ENCODE measurements around the gene MCTP1.
"Not testable (repeated sequence)": the region's sequence is repeated elsewhere in the genome, so short reads cannot be mapped to it uniquely, and the experiment has no call there.

Gene MCTP1

DNA sequence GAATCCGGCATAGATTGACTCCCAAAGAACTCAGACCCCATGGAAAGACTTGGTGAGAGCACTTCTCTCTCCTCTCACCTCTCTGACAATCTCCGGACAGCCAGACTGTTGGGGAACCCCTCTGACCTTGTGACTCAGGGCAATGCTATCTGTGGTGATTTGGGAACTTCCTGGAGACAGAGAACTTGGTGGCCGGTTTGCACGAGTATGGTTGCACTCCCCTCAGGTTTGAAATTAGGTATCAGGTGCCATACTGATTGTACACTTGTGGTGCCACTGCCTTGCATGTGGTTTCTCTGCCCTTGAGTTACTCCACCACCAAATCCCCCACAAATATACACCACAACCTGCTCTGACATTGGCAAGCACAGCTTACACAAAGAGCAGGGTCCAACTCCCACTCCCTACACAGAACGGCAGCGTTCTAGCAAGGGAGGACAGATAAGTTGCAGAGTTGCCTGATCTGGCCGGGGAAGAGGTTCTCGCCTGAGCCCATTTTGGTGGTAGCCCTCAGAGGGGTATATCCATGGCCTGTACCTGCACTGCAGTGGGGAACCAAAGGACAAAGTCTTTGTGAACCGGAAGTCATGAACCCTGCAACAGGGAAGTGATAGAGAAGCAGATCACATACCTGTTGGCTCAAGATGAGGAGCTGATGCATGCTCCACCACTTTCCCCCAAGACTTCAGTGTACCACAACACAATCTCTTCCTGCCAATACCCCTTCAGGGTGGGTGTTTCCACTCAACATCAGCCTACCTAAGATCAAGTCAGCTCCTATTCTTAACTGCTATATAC is 255.1 kb downstream of the MCTP1 start:
- DNase-seq (ENCODE audit: low read depth in 2 of 2): no peak

DNA sequence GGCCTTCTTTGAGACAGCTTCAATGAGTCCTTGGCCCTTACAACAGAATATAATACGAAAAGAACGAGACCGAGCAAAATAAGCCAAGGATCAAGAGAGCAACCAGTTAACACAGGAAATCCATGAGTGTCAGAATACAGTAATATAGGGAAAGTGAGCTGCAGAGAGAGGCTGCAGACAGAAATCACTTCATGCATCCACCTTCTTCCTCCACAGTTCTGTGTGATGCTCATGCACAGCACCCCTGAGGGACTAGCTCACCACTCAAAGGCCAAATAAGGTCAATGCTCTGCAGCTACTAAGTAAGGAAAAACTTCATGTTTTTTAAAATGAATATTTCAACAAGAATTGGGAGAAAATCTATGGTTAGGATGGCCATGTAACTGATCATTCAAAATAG is 257.1 kb downstream of the MCTP1 start:
- no peak for DNase-seq (ENCODE audit: low read depth in 2 of 2)

DNA sequence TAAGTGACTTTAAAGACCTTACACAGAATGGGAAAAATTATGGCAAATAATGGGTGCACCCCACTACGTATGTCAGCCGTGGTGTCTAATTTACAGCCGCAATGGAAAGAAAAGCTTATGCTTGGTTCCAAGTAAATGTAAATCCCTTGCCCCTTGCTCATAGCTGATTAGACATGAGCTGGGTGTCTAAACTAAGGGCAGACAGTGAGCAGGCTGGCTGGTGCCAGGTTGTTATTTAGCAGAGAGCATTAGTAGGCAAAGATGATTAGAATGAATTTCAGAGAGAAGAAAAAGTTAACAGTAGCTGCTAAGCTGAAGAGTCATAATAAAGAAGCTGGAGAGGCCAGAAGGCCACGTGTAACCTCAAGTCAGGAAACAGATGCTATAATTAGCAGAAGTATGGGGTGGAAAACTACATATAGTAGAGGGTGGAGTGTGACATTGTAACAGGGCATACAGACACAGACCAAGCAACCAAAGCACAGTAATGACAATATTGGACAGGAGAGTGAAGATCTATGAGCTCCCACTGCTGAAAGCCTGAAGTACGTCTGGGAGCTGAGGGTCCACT is 257.7 kb downstream of the MCTP1 start:
- no peak for DNase-seq (ENCODE audit: low read depth in 2 of 2)

DNA sequence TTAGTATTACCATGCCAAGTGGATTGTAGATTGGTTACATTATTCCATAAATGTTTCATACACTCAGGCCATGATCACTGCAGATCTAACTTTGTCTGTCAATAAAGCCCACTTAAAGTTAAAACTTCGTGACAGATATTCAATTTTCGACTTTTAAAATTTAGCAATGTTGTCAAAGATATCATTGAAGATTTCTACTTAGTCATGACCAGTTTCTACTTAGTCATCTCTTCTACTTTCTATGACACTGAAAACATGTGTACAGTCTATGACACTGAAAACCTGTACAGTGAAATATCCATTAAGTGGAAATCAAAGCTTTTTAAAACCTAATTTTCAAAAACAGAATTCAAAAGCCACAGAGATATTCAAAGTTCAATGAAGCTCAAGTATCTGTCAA is 258.2 kb downstream of the MCTP1 start:
- DNase-seq (ENCODE audit: low read depth in 2 of 2): no peak

DNA sequence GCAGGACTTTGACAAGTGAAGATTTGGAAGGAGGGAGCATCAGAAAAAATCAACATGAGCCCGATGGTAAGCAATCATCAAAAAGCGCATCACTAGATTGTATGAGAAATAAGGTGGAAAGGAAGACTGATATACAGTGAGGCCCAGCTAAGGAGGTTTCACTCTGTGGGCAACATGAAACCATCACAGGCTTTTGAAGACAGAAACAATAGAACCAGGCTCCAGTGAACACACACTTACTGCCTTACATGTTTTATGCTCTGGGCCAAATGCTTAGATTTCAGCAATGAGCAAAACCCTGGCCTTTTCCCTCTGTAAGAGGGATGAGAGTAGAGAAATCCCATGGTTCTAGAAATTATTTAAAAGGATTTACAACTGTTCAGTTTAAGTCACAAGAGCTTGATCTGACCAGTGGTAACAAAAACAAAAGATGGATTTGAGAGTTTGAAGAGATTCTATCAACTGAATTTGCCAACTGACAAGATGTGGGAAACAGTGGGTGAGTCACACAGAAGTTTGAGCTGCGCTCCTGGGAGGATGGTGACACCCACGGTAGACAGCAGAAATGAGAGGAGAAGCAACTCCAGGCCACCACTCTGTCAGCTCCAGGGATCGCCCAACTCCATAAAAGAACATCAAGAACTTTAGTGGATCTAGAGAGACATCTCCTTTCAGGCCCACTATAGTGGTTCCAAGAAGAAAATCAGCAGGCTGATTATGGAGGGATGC is 261.8 kb downstream of the MCTP1 start:
- DNase-seq (ENCODE audit: low read depth in 2 of 2): no peak

DNA sequence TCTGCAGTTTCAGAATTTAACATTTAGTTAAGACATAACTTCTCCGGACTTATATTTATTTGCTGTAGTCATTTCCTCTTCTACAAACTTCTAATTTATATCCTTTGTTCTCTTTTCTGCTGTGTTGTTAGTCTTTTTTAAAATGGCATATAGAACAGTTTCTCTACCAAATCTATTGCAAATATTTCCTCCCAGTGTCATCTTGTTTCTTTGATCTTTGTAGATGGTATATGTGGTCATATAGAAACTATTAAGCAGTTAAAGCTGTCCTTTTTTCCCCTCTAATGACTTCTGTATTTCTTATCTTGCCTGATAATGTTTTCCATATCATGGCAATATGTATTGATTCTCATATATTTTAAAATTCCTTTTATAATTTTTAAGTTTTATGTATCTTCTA is 264.5 kb downstream of the MCTP1 start:
- DNase-seq (ENCODE audit: low read depth in 2 of 2): no peak

DNA sequence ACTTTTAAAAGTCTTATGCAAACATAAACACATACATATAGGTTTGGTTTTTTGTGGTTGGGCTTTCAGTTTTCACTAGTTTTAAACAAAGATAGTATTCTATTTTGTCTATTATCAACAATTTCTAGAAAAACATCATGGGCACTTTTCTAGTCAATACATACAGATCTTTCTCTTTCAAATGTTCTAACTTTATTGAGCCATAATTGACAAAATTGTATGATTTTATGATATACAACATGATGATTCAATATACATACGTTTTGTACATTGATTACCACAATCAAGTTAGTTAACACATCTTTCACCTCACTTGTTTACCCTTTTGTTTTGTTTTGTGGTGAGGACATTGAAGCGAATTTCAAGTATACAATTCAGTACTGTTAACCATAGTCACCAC is 265.9 kb downstream of the MCTP1 start:
- DNase-seq (ENCODE audit: low read depth in 2 of 2): no peak

DNA sequence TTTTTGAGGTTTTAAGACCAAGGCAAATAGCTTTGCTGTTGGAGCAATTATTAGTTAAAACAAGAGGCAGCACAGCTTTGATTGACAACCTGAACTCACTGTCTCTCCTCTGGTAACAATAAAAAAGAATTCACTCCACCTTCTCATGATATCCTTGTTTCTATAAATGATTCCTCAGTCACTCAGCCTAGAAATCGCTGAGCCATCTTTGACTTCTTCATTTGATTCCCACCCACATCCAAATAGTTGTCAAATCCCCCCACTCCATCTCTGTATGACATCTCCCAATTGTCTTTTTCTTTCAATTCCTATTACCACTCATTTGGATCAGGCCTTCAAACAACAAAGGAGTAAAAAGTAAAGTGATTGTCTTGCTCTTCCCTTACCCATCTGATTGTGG is 266.4 kb downstream of the MCTP1 start:
- no peak for DNase-seq (ENCODE audit: low read depth in 2 of 2)

DNA sequence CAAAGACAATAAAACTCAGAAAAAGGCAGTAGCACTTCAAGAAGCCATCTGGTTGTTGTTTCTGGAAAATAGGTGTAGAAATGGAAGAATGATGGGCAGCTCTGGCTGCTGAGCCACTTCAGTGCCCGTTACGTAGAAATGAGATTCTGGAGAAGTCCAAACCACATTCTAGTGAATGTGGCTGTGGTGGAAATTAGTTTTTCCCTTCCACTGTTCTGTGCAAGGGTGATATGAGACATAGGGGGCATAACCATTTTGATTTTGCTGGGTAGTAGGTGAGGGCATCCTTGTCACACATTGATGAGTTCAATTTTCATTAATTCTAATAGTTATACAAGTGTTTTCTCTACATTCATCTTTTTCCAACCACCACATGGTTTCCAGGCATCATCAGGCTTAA is 275.1 kb downstream of the MCTP1 start:
- no peak for DNase-seq (ENCODE audit: low read depth in 2 of 2)

DNA sequence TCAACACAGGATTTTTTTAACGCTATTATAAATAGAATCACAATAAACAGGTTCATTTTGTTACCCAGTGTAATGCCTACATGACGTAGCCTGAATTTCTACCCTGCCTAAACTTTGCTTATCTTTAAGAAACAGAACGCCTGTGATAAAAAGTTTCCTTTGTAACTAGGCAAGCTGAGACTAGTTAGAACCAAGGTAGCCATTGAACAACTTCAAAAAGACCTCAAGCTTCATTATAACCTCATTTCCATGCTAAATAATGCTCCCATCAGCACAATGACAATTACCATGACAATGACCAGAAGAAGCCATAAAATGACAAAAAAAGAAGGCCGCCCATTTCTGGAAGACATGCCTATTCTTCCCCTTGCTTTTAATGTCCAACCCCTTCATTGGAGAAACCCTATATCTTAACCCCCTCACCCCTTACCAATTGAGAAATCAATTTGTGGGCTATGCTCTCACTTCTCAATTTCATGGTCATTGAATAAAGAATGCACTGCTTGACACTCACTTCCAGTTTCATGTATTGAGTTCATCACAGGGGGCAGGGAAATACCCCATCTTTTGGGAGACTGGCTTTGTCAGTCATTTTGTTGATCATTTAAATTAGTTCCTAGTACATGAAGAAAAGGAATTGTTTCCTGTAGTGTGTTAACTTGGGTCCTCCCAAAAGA is 276.8 kb downstream of the MCTP1 start:
- no peak for DNase-seq (ENCODE audit: low read depth in 2 of 2)

DNA sequence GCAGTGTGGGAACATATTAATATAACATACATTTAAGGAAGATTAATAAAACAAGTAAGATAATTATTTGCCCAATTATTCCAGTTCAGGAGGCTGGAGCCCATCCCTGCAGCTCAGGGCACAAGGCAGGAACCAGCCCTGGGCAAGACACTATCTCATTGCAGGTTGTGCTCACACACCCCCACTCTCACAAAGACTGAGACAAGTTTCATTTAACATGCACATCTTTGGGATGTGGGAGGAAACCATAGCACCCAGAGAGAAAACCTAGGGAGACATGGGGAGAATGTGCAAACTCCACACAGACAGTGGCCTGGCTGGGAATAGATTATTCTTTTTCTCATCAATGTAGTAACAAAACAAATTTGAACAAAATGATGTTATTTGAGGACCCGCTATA is 279.1 kb downstream of the MCTP1 start:
- DNase-seq (ENCODE audit: low read depth in 2 of 2): no peak

DNA sequence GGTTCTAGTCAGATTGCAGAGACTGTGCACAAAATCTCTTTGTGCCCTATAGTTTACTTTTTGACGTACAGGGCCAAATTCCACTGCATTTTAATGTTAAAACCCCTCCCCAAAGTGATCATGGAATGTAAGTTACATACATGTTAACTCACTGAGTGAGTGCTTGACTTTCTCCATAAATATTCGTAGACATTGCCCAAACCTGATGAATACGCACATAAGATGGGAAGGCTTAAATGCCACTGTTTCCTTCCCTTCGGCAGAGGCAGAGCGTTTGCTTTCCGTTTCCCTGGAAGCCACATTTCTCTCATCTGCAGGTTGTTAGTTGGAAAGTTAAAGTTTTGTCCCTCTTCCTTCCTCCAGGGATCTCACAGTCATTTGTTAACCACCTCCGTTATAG is 286.2 kb downstream of the MCTP1 start:
- no peak for DNase-seq (ENCODE audit: low read depth in 2 of 2)

DNA sequence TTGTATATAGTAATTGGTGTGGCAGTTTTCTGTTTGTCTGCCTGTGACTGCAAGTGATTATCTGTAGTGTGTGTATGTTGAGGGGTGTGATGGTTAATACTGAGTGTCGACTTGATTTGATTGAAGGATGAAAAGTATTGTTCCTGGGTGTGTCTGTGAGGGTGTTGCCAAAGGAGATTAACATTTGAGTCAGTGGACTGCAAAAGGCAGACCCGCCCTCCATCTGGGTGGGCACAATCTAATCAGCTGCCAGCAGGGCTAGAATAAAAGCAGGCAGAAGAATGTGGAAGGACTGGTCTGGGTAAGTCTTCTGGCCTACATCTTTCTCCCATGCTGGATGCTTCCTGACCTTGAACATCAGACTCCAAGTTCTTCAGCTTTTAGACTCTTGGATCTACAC is 290.4 kb downstream of the MCTP1 start:
- DNase-seq (ENCODE audit: low read depth in 2 of 2): not testable (repeated sequence)

DNA sequence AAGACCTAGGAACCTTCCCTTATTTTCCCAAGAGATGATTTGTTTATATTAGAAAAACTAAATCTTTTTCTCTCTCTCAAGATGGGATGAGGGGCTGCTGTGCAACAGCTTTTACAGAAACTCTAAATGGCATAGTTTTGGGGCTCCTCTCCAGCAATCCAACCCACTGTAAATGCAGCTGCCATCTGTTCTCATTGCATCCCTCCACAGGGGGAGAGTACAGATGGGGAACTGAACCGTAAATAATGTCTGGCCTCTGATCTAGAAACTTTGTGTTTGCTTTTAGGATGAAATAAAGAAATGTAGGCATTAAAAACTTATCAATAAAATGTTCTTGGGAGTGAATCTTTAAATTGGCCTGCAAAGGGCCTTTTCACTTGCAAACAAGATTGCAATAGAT is 291.4 kb downstream of the MCTP1 start:
- no peak for DNase-seq (ENCODE audit: low read depth in 2 of 2)

DNA sequence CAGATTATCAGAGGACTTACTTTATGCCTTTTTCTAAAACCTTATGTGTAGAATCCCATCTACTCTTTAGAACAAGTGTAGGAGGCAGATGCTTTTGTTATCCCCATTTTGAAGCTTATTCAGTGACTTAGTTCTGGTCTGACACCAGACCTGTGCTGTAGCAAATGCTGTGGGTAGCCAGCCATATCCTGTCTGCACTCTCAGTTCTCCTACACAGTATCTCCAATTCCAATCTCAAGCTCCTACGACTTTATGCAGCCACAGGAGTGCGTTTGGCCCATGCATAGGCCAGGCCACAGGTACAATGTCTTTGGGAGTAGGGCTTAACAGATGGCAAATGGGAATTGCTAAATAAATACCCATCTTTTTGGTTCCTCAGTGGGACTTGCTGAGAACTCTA is 292.6 kb downstream of the MCTP1 start:
- no peak for DNase-seq (ENCODE audit: low read depth in 2 of 2)

DNA sequence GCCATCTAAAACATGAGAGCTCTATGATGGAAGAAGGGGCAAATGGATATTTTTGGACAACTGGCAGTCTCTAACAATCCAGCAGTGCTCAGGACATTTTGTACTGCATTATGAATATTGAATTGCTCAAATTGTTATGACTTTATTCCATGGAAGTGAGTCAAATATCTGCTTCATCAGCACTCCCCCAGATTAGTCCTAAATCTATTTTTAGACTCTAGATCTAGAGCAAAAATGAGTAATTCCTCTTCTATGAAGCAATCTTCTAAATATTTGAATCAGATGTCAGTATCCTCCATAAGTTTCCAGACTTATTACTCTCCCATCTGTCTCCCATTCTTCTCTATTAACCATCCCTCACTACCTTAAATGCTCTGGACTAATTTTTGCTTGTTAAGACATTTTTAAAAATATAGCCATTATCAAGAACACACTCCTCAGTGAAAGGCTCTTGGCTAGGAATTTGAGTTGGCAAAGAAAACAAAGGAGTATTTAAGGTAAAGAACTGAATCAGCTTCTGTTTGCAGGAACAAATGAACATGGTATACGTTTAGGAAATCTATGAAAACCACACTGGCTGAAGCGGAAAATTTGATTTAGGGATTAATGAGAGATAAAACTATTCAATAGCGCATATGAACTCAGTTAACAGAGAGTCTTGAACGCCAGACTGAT is 300.9 kb downstream of the MCTP1 start:
- no peak for DNase-seq (ENCODE audit: low read depth in 2 of 2)

DNA sequence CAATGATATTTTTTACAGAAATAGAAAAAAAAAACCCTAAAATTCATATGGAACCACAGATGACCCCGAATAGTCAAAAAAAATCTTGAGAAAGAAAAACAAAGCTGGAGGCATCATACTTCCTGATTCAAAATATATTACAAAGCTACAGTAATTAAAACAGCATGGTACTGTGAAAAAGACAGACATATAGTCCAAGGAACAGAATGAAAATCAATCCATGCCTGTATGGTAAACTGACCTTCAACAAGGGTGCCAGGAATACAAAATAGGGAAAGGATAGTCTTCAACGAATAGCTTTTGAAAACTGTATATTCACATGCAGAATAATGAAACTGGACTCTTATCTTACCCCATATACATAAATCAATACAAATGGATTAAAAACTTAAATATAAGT is 307.5 kb downstream of the MCTP1 start:
- no peak for DNase-seq (ENCODE audit: low read depth in 2 of 2)

DNA sequence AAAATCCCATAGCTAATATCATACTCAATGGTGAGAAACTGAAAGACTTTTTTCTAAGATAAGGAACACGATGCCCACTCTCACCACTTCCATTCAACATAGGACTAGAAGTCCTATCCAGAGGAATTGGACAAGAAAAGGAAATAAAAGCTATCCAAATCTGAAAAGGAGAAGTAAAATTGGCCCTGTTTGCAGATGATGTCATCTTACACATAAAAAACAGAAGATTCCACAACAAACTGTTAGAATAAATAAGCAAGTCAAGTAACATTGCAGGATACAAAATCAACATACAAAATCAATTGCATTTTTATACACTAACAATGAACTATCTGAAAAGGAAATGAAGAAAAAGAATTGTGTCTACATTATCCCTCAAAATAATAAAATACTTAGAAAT is 308.0 kb downstream of the MCTP1 start:
- no peak for DNase-seq (ENCODE audit: low read depth in 2 of 2)

DNA sequence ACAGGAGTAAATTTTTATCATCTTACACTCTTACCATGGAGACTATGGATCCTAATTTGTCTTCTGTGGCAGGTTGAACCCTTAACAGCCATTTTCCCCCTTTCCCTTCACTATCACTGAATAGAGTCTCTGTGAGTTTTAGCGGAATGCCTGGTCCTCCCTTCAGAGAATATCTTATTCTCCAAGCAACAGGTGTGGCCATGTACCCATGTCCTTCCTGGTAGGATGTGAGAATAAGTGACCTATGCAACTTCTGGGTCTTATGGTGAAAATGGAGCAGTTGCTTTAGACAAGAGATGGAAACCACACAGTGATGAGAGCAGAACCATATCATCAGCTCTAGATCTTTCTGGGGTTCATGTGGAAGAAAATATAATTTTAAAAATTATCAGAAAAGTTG is 312.6 kb downstream of the MCTP1 start:
- DNase-seq (ENCODE audit: low read depth in 2 of 2): no peak

DNA sequence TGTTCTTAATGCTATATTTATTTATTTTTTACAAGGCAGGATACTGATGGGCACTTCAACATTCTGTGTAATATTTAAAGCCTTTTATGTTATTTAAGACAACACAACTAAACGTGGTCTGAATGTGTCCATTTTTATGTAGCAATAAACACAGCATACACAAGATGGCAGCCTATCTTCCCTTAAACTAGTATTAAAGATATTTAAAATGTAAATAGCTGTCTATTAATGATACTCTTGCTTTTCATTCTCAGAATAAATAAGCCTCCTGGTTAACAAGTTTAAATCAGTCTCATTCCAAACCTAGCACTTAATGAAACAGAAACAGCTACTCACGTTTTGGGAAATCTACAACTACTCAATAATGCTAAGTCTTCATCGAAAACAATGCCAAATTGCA is 315.7 kb downstream of the MCTP1 start:
- DNase-seq (ENCODE audit: low read depth in 2 of 2): no peak

DNA sequence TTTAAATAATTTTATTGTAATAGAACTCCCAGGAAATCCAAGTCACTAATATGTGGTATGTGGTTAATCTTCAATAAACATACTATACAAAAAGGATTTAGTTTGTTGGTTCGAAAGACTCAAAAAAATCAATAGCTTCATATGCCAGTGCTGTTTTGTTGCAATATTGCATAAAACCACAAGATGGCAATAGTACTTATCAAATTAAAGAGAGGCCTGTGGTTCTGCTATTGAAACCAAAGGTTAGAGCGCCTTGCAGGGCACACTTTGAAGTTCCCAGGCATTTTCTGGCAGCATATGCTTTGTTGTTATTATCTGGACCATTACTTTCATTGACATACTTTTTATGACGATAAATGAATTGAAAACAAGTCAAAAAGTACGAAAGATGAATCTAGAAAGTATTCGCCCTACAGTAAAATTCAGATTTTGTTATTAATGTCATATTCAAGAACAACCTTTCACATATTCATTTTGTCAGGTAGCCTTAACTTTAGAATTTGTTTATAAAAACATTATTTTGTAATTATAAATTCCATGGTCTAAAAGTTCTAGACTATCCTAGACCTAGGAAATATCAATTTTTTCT is 316.3 kb downstream of the MCTP1 start:
- peak in 1 of 2 donors; percentile 0 for DNase-seq (ENCODE audit: low read depth in 2 of 2)

DNA sequence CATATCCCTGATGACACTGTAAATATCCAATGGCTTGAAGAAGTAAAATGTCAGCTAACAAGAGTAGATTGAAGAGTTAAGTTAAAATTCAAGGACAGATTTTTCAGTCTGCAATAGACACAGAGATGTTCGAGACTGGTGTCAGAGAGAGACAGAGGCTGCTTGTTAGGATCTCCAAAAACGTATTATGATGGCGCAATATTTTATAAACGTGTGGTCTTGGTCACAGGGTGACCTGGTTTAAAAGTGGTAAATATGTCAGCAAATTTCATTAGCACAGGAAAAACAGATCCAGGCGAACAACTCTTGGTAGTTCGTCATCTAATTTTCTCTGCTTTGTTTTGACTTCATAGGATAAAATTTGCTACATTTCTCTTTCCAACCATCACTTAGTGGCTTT is 317.4 kb downstream of the MCTP1 start:
- DNase-seq (ENCODE audit: low read depth in 2 of 2): no peak
